Upper lobe of left lung (tissue), 6 donors: Measurements from ENCODE around the gene CCDC102B. TPM values are rescaled to one million over a fixed set of nuclear protein-coding genes. Genes with fewer than 3 reads are reported as not detected.
"Not testable (repeated sequence)": the region's sequence is repeated elsewhere in the genome, so short reads cannot be mapped to it uniquely, and the experiment has no call there.

Experiments
- ATAC-seq, 2 donors: fragments of 200-7000 bp; cut with Tn5 transposase; one replicate each; pipeline ENCODE4 v1.9.1; 2022; ENCODE audit warnings: mild to moderate bottlenecking in 2 of 2, moderate library complexity in 2 of 2; ENCODE audit not compliant: low FRiP score in 2 of 2
- DNase-seq, 2 donors: peaks; one replicate each; pipeline ENCODE4 v3.0.0-alpha.2; 2019 to 2020
- H3K27ac ChIP-seq, 4 donors: fragments of 200-600 bp; sonication (generic); one replicate each; pipeline ENCODE4 v1.5.1; 2016 to 2019
- H3K27me3 ChIP-seq, 4 donors: fragments of 200-600 bp; sonication (generic); one replicate each; pipeline ENCODE4 v1.5.1; 2017 to 2019
- H3K36me3 ChIP-seq, 4 donors: fragments of 200-600 bp; sonication (generic); one replicate each; pipeline ENCODE4 v1.5.1; 2016 to 2019
- H3K4me1 ChIP-seq, 4 donors: fragments of 200-600 bp; sonication (generic); one replicate each; pipeline ENCODE4 v1.5.1; 2018 to 2019
- H3K4me3 ChIP-seq, 4 donors: fragments of 200-600 bp; sonication (generic); one replicate each; pipeline ENCODE4 v1.5.1; 2017 to 2019; ENCODE audit warnings: mild to moderate bottlenecking in 2 of 4, moderate library complexity in 1 of 4
- H3K9me3 ChIP-seq, 4 donors: fragments of 200-600 bp; sonication (generic); one replicate each; pipeline ENCODE4 v1.5.1; 2018 to 2019
- CTCF ChIP-seq, 6 experiments: fragments of 450-650 bp in 4 of 6; fragments of 200-600 bp in 2 of 6; sonication (generic) in 2 of 6; IDR thresholded peaks; one replicate each; pipeline ENCODE4 v1.5.1; 2016 to 2019; ENCODE audit warnings: antibody characterized with exemption in 6 of 6
- EP300 ChIP-seq, 4 donors: sonication (generic); formaldehyde crosslinking; IDR thresholded peaks; one replicate each; pipeline ENCODE4 v1.5.1; 2017; ENCODE audit warnings: antibody characterized with exemption in 4 of 4, control low read depth in 2 of 4
- POLR2A ChIP-seq, 4 donors: fragments of 450-650 bp; IDR thresholded peaks; one replicate each; pipeline ENCODE4 v1.5.1; 2016 to 2017; ENCODE audit warnings: antibody characterized with exemption in 4 of 4, mild to moderate bottlenecking in 2 of 4
- POLR2AphosphoS5 ChIP-seq, 2 donors: sonication (generic); formaldehyde crosslinking; IDR thresholded peaks; one replicate each; pipeline ENCODE4 v1.5.1; 2017; ENCODE audit warnings: antibody characterized with exemption in 2 of 2
- WGBS, 2 donors: methylation state at CpG; one replicate each; pipeline ENCODE4 v1.1.5; 2017 to 2018; 5-methylcytosine and 5-hydroxymethylcytosine counted together
- total RNA-seq, 6 donors: library from RNA; depleted of rRNA in 4 of 6; stranded (reverse); fragments of >200 nt in 4 of 6; gene quantifications; one replicate each; pipeline versions ENCODE4 v1.1.0 to v1.2.1, GENCODE V29; 2016 to 2021
- donor health status: DM: no; HTN: no; CAD: no; lungs with moderate emphysema.
- donor health status: DM: no; HTN: yes; CAD: no; lungs with severe emphysema.

The CCDC102B gene
- total RNA-seq, 6 donors from 2014 or later, result 6.2 to 51.3 (median 20.3) TPM

GRCh38 chr18:68992719-68993482 is 195.0 kb downstream of the CCDC102B start:
- Histone ChIP-seq H3K4me3 (no peak overlapping the region), H3K36me3 (no peaks in the 10 kb centered on the region), H3K27me3 (no peaks in the 10 kb centered on the region), H3K4me1 (no peaks in the 10 kb centered on the region), H3K27ac (no peak overlapping the region), H3K9me3 (no peaks in the 10 kb centered on the region)
- whole genome bisulfite sequencing, 2 donors, result 84 to 98% methylated on average over 8 to 12 of the region's 12 CpGs
- no peak for TF ChIP-seq POLR2AphosphoS5 (IDR thresholded peaks at IDR 0.05)
- TF ChIP-seq EP300 (IDR thresholded peaks at IDR 0.05), result no peak
- no peak for TF ChIP-seq CTCF (IDR thresholded peaks at IDR 0.05)
- TF ChIP-seq POLR2A (IDR thresholded peaks at IDR 0.05), result no peak
- peak in 1 of 2 donors; percentile 48 for DNase-seq
- ATAC-seq, result no peak

- Histone ChIP-seq H3K9me3 (no peaks in the 10 kb centered on the region), H3K27me3 (no peaks in the 10 kb centered on the region), H3K4me3 (no peak overlapping the region), H3K36me3 (no peaks in the 10 kb centered on the region), H3K27ac (no peak overlapping the region), H3K4me1 (no peaks in the 10 kb centered on the region)
- TF ChIP-seq EP300 (IDR thresholded peaks at IDR 0.05) (no peak), POLR2AphosphoS5 (IDR thresholded peaks at IDR 0.05) (no peak), CTCF (IDR thresholded peaks at IDR 0.05) (no peak), POLR2A (IDR thresholded peaks at IDR 0.05) (no peak)
- DNase-seq, result no peak
- WGBS, 2 donors, result 71 to 79% methylated on average over 4 of the region's 4 CpGs
- no peak for ATAC-seq
Observed at GRCh38 chr18:68995675-68996074, 197.8 kb downstream of the CCDC102B start.

GRCh38 chr18:68997845-68998244 is 200.0 kb downstream of the CCDC102B start:
- WGBS, 2 donors, result 72 to 75% methylated on average over 3 of the region's 3 CpGs
- no peak for ATAC-seq
- DNase-seq, result no peak
- Histone ChIP-seq H3K9me3 (no peaks in the 10 kb centered on the region), H3K4me3 (no peak overlapping the region), H3K27me3 (no peaks in the 10 kb centered on the region), H3K27ac (no peak overlapping the region), H3K4me1 (no peaks in the 10 kb centered on the region), H3K36me3 (no peaks in the 10 kb centered on the region)
- TF ChIP-seq CTCF (IDR thresholded peaks at IDR 0.05), result no peak
- TF ChIP-seq POLR2AphosphoS5 (IDR thresholded peaks at IDR 0.05), result no peak
- TF ChIP-seq EP300 (IDR thresholded peaks at IDR 0.05), result no peak
- TF ChIP-seq POLR2A (IDR thresholded peaks at IDR 0.05), result no peak

- Histone ChIP-seq H3K36me3 (no peaks in the 10 kb centered on the region), H3K4me3 (no peak overlapping the region), H3K4me1 (no peaks in the 10 kb centered on the region), H3K27ac (no peak overlapping the region), H3K9me3 (no peaks in the 10 kb centered on the region), H3K27me3 (no peaks in the 10 kb centered on the region)
- no peak for ATAC-seq
- no peak for DNase-seq
- 85 to 96% methylated on average over 1 of the region's 1 CpG for WGBS, 2 donors
- TF ChIP-seq CTCF (IDR thresholded peaks at IDR 0.05) (no peak), EP300 (IDR thresholded peaks at IDR 0.05) (no peak), POLR2AphosphoS5 (IDR thresholded peaks at IDR 0.05) (no peak), POLR2A (IDR thresholded peaks at IDR 0.05) (no peak)
Observed at GRCh38 chr18:69000366-69000765, 202.5 kb downstream of the CCDC102B start.

GRCh38 chr18:69002233-69002632 is 204.4 kb downstream of the CCDC102B start:
- ATAC-seq (no peak), DNase-seq (no peak)
- Histone ChIP-seq H3K27me3 (no peaks in the 10 kb centered on the region), H3K4me1 (no peaks in the 10 kb centered on the region), H3K27ac (no peak overlapping the region), H3K36me3 (no peaks in the 10 kb centered on the region), H3K4me3 (no peak overlapping the region), H3K9me3 (no peaks in the 10 kb centered on the region)
- TF ChIP-seq POLR2AphosphoS5 (IDR thresholded peaks at IDR 0.05) (no peak), CTCF (IDR thresholded peaks at IDR 0.05) (no peak), POLR2A (IDR thresholded peaks at IDR 0.05) (no peak), EP300 (IDR thresholded peaks at IDR 0.05) (no peak)
- WGBS, 2 donors, result 91 to 94% methylated on average over 6 of the region's 6 CpGs

- H3K27me3 ChIP-seq, H3K36me3 ChIP-seq, DNase-seq, H3K4me3 ChIP-seq, H3K27ac ChIP-seq, H3K4me1 ChIP-seq, H3K9me3 ChIP-seq, ATAC-seq: not testable (repeated sequence)
- WGBS, 2 donors, result 95 to 100% methylated on average over 4 of the region's 4 CpGs
Observed at GRCh38 chr18:69006212-69006611, 208.3 kb downstream of the CCDC102B start.
